ENCODE data around the gene PAGE4.

PAGE4 gene, protein sequence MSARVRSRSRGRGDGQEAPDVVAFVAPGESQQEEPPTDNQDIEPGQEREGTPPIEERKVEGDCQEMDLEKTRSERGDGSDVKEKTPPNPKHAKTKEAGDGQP

DNA sequence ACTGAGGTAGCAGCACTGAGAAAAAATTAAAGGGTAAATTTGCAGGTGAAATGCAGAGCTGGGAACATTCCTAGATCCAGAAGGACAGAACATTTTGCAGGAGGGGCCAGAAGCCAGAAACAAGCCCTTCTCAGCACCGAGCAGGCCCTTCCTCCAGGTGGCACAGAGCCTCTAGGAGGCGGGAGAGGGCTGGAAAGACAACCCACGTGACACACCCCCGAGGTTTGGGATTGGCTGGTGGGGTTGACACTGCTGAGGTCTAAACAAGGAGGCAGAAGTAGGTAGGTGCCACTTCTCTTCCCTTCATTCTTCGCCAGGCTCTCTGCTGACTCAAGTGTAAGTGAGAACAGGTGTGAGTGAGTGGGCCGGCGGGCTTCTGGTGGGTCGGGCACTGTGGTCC lies at the start of gene PAGE4:
Gene PAGE4 (plus strand): TSS at position 288 of the 400 bp plus-strand sequence. CDS start 1,126 bp downstream, outside the sequence.
- TF ChIP-seq, protein P1, sequence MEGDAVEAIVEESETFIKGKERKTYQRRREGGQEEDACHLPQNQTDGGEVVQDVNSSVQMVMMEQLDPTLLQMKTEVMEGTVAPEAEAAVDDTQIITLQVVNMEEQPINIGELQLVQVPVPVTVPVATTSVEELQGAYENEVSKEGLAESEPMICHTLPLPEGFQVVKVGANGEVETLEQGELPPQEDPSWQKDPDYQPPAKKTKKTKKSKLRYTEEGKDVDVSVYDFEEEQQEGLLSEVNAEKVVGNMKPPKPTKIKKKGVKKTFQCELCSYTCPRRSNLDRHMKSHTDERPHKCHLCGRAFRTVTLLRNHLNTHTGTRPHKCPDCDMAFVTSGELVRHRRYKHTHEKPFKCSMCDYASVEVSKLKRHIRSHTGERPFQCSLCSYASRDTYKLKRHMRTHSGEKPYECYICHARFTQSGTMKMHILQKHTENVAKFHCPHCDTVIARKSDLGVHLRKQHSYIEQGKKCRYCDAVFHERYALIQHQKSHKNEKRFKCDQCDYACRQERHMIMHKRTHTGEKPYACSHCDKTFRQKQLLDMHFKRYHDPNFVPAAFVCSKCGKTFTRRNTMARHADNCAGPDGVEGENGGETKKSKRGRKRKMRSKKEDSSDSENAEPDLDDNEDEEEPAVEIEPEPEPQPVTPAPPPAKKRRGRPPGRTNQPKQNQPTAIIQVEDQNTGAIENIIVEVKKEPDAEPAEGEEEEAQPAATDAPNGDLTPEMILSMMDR (IDR thresholded peaks at IDR 0.05; ENCODE audit: borderline replicate concordance, insufficient read depth, low read depth, low read length) = no peak
- no peak within 1 kb of the TSS for H3K4me3 ChIP-seq (ENCODE audit: low read depth, low read length)

DNA sequence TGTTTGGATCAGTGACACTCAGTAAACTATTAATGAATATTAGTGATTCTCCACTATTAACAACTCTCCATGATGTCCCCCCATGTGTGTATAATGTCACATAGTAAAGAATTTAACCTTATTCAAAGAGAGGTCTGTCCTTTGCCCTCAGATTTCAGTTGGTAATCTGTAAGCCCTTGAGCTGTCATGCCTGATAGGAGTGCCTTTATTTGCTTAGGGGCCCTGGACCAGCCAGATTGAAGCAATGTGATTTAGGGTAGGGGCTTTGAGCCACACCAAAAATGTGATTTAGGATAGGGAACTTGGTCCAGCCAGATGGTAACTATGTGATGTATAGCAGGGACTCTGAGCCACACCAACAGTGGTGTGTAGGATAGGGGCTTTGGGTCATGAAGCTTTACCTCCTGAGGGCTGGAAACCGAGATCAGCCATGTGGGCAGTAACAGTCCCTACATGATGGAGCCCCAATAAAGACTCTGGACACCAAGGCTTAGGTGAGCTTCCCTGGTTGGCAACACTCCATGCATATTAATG lies 44.3 kb upstream of the PAGE4 start:
- H3K4me3 ChIP-seq (ENCODE audit: low read depth, low read length) = no peak overlapping the region

DNA sequence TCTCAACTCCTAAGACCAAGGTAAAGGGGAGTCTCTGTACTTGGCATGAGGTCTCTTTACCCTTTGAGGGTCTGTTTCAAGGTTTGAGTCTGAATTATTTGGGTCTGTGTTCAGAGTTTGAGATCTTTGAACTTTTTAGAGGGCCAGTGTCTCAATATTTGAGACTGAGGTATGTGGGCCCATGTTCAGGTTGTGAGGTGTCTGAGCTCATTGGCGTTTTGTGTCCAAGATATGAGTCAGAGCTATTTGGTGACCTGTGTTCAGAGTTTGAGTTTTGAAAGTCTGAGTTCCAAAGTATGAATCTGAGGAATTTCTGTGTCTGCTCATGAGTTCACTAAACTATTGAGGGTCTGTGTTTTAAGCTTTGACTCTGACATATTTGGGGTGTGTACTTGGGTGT lies 36.7 kb upstream of the PAGE4 start:
- TF ChIP-seq, protein P1 (IDR thresholded peaks at IDR 0.05; ENCODE audit: borderline replicate concordance, insufficient read depth, low read depth, low read length) = no peak
- no peak overlapping the region for H3K4me3 ChIP-seq (ENCODE audit: low read depth, low read length)

More for the DNA sequence above, 44.3 kb upstream of the PAGE4 start:
- TF ChIP-seq, protein P1 (IDR thresholded peaks at IDR 0.05; ENCODE audit: borderline replicate concordance, insufficient read depth, low read depth, low read length) = no peak

DNA sequence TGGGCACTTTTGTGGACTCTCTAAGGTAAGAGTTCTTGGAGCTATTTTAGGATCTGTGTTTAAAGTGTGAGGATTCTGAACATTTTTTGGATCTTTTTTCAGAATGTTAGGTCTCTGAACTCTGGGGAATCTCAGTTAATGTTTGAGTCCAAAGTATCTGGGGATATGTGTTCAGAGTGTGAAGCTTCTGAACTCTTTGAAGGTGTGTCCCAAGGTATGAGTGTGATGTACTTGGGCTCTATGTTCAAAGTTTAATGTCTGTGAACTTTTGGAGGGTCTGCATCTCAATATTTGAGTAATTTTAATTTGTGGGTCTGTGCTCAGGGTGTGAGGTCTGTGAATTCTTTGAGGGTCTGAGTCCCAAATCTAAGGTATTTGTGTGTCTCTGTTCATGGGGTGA lies 35.4 kb upstream of the PAGE4 start:
- H3K4me3 ChIP-seq (ENCODE audit: low read depth, low read length) = no peak overlapping the region
- TF ChIP-seq, protein P1 (IDR thresholded peaks at IDR 0.05; ENCODE audit: borderline replicate concordance, insufficient read depth, low read depth, low read length) = no peak

DNA sequence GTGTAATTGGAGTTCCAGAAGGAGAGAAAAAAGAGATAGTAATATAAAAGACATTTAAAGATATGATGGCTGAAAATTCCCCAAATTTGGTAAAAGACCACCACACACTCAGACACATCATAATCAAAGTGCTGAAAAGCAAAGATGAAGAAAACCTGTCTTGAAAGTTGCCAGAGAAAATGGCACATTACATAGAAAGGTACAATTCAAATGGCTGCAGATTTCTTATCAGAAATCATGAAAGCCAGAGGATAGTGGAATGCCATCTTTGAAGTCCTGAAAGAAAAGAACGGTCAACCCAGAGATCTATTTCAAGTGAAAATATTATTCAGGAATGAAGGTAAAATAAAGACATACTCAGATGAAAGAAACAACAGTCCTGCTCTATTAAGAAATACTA lies 29.3 kb upstream of the PAGE4 start:
- TF ChIP-seq, protein P1 (IDR thresholded peaks at IDR 0.05; ENCODE audit: borderline replicate concordance, insufficient read depth, low read depth, low read length) = no peak
- H3K4me3 ChIP-seq (ENCODE audit: low read depth, low read length) = no peak overlapping the region

DNA sequence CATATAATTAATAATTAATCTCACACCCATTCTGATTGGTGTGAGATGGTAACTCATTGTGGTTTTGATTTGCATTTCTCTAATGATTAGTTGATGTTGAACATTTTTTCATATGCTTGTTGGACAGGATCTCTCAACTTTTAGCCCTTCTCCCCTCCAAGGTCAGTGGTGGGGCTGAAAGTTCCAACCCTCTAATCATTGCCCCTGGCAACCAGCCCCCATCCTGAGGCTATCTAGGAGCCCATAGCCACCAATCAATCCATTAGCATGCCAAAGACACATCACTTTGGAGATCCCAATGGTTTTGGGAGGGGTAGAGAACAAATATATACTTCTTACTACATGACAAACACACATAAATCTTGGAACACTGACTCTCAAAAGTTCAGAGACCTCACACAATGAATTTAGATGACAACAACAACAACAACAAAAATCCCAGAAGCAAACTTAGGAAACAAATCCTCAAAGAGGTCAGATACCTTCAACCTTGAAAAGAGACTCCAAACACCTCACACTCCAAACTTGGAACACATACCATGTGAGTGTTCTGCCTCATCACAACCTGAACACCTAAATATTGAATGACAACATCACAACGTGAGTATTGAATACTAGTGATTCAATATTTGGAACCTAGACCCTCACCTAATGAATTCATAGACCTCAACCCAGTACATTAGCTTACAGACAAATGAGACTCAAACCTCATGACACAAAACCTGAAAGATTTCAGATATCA lies 19.0 kb upstream of the PAGE4 start:
- H3K4me3 ChIP-seq (ENCODE audit: low read depth, low read length) = no peak overlapping the region
- TF ChIP-seq, protein P1 (IDR thresholded peaks at IDR 0.05; ENCODE audit: borderline replicate concordance, insufficient read depth, low read depth, low read length) = no peak

DNA sequence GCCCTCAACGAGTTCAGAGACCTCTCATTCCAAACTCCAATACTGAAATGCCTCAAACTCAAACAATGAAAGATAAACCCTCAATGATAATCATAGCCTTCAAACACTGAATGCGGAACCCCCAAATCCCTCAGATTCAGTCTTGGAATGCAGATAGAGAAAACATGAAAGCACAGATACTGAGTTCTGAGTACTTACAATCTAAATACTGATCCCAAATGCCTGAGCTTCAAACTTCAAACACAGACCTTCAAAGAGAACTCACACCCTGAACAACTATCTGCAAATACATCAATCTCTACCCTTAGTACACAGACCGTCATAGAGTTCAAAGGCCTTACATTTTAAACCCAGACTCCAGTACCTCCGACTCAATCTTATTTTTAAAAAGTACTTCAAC lies 16.9 kb upstream of the PAGE4 start:
- no peak overlapping the region for H3K4me3 ChIP-seq (ENCODE audit: low read depth, low read length)
- TF ChIP-seq, protein P1 (IDR thresholded peaks at IDR 0.05; ENCODE audit: borderline replicate concordance, insufficient read depth, low read depth, low read length) = no peak
